H1 (cell line): Measurements from ENCODE around the gene ADIPOQ. TPM values are rescaled to one million over a fixed set of nuclear protein-coding genes. Genes with fewer than 3 reads are reported as not detected.
"Not testable (repeated sequence)": the region's sequence is repeated elsewhere in the genome, so short reads cannot be mapped to it uniquely, and the experiment has no call there.

ENCODE experiments used
- CTCF ChIA-PET: fragments of 300-600 bp; sonication (Branson Sonifier 250); formaldehyde crosslinking; loops from one replicate; lab custom pipeline; 2021; ENCODE audit not compliant: partially characterized antibody; lab: Charles Lee
- POLR2A ChIA-PET: fragments of 300-600 bp; sonication (Branson Sonifier 250); formaldehyde crosslinking; loops from one replicate; lab custom pipeline; 2021; ENCODE audit warnings: inconsistent platforms; ENCODE audit not compliant: partially characterized antibody; lab: Charles Lee
- DNase-seq, 2 experiments: peaks; one replicate each; pipeline versions ENCODE4 v3.0.0 to v3.0.0-alpha.2; 2010 to 2022; ENCODE audit warnings: low spot score in 2 of 2, low read depth in 1 of 2, mixed read lengths in 1 of 2
- FAIRE-seq: peaks from 2 replicates; lab custom pipeline; 2011; peaks lifted over from hg19 to GRCh38; lab: Jason Lieb, UNC
- H2AFZ ChIP-seq: 2 replicates; pipeline ENCODE4 v1.8.1; 2012; ENCODE audit warnings: low read length, inconsistent platforms
- H2AK5ac ChIP-seq: 2 replicates; pipeline ENCODE4 v1.6.1; 2013; ENCODE audit warnings: low read depth, low read length
- H2BK120ac ChIP-seq: replicated peaks from 2 replicates; pipeline ENCODE3; 2013; ENCODE audit warnings: low read depth, low read length, inconsistent platforms
- H2BK12ac ChIP-seq: 2 replicates; pipeline ENCODE4 v1.6.1; 2013; ENCODE audit warnings: low read depth, low read length
- H2BK15ac ChIP-seq: 2 replicates; pipeline ENCODE4 v1.6.1; 2013; ENCODE audit warnings: low read length
- H2BK20ac ChIP-seq: 2 replicates; pipeline ENCODE4 v1.6.1; 2013; ENCODE audit warnings: low read length
- H2BK5ac ChIP-seq: 2 replicates; pipeline ENCODE4 v1.6.1; 2013; ENCODE audit warnings: low read depth, low read length
- H3K14ac ChIP-seq: 2 replicates; pipeline ENCODE4 v1.6.1; 2013; ENCODE audit warnings: inconsistent platforms; ENCODE audit not compliant: insufficient read length
- H3K18ac ChIP-seq: 2 replicates; pipeline ENCODE4 v1.6.1; 2013; ENCODE audit warnings: low read length; ENCODE audit errors: extremely low read depth
- H3K23ac ChIP-seq: 2 replicates; pipeline ENCODE4 v1.6.1; 2013; ENCODE audit warnings: inconsistent platforms; ENCODE audit not compliant: insufficient read length
- H3K23me2 ChIP-seq: 2 replicates; pipeline ENCODE4 v1.6.1; 2013; ENCODE audit warnings: low read depth, low read length
- H3K27ac ChIP-seq: 2 replicates; pipeline ENCODE4 v1.6.1; 2011; ENCODE audit warnings: low read depth, low read length, inconsistent platforms
- H3K27me3 ChIP-seq, 4 experiments: replicated peaks in 1 of 4; 1 replicate in 1 of 4; 2 replicates in 3 of 4; pipeline versions ENCODE4 v1.6.1 to v1.8.1; 2011 to 2013; ENCODE audit warnings: low read length in 3 of 4, mild to moderate bottlenecking in 3 of 4, inconsistent platforms in 2 of 4, mixed read lengths in 2 of 4, moderate library complexity in 1 of 4; ENCODE audit not compliant: control insufficient read depth in 3 of 4, insufficient read depth in 3 of 4; ENCODE audit errors: extremely low read depth in 1 of 4
- H3K36me3 ChIP-seq, 4 experiments: 2 replicates each; pipeline versions ENCODE4 v1.6.1 to v1.8.1; 2011 to 2013; ENCODE audit warnings: mild to moderate bottlenecking in 4 of 4, low read length in 3 of 4, moderate library complexity in 2 of 4, control low read depth in 1 of 4, inconsistent platforms in 1 of 4; ENCODE audit not compliant: insufficient read depth in 4 of 4, control insufficient read depth in 2 of 4
- H3K4ac ChIP-seq: replicated peaks from 2 replicates; pipeline ENCODE3; 2013; ENCODE audit warnings: low read length, low read depth, mixed read lengths, inconsistent platforms; ENCODE audit not compliant: insufficient read length
- H3K4me1 ChIP-seq, 4 experiments: replicated peaks in 1 of 4; 1 replicate in 1 of 4; 2 replicates in 3 of 4; pipeline versions ENCODE4 v1.6.1 to v1.8.1; 2011 to 2013; ENCODE audit warnings: low read length in 3 of 4, inconsistent platforms in 2 of 4, mixed read lengths in 1 of 4; ENCODE audit not compliant: insufficient read depth in 4 of 4, control insufficient read depth in 3 of 4
- H3K4me2 ChIP-seq, 2 experiments: 2 replicates each; pipeline versions ENCODE4 v1.6.1 to v1.8.1; 2011 to 2013; ENCODE audit warnings: low read depth in 2 of 2, low read length in 2 of 2, control low read depth in 1 of 2, inconsistent platforms in 1 of 2, mild to moderate bottlenecking in 1 of 2; ENCODE audit not compliant: insufficient read depth in 1 of 2
- H3K4me3 ChIP-seq, 4 experiments: fragments of 200-600, 300-600 bp in 1 of 4; sonication (generic), shearing (Covaris generic), sonication (Bioruptor Twin) in 1 of 4; 2 replicates each; pipeline versions ENCODE4 v1.5.1 to v1.8.1; 2011 to 2016; ENCODE audit warnings: low read length in 4 of 4, low read depth in 3 of 4, control low read depth in 2 of 4, inconsistent platforms in 2 of 4, mild to moderate bottlenecking in 2 of 4, mixed read lengths in 1 of 4, moderate library complexity in 1 of 4; ENCODE audit not compliant: insufficient read depth in 2 of 4; ENCODE audit errors: extremely low read depth in 1 of 4
- H3K56ac ChIP-seq: replicated peaks from 2 replicates; pipeline ENCODE3; 2013; ENCODE audit warnings: low read depth, mild to moderate bottlenecking, mixed read lengths, low read length, inconsistent platforms; ENCODE audit not compliant: insufficient read length
- H3K79me1 ChIP-seq: 2 replicates; pipeline ENCODE4 v1.6.1; 2013; ENCODE audit warnings: low read depth, low read length, control low read depth
- H3K79me2 ChIP-seq, 2 experiments: 2 replicates each; pipeline versions ENCODE4 v1.6.1 to v1.8.1; 2012 to 2013; ENCODE audit warnings: low read length in 2 of 2, mild to moderate bottlenecking in 2 of 2, inconsistent platforms in 1 of 2; ENCODE audit not compliant: insufficient read depth in 2 of 2, control insufficient read depth in 1 of 2
- H3K9ac ChIP-seq, 4 experiments: replicated peaks in 1 of 4; 1 replicate in 1 of 4; 2 replicates in 3 of 4; pipeline versions ENCODE4 v1.6.1 to v1.8.1; 2011 to 2013; ENCODE audit warnings: low read depth in 3 of 4, low read length in 3 of 4, control low read depth in 2 of 4, mild to moderate bottlenecking in 2 of 4, moderate library complexity in 2 of 4, inconsistent platforms in 1 of 4; ENCODE audit errors: extremely low read depth in 1 of 4
- H3K9me3 ChIP-seq, 2 experiments: 2 replicates each; pipeline versions ENCODE4 v1.6.1 to v1.8.1; 2012 to 2013; ENCODE audit warnings: mild to moderate bottlenecking in 2 of 2, moderate library complexity in 2 of 2, control low read depth in 1 of 2, inconsistent platforms in 1 of 2, low read depth in 1 of 2, low read length in 1 of 2, mixed read lengths in 1 of 2; ENCODE audit not compliant: insufficient read depth in 2 of 2
- H4K20me1 ChIP-seq, 2 experiments: replicated peaks in 1 of 2; 2 replicates each; pipeline versions ENCODE3 to v1.8.1; 2011 to 2013; ENCODE audit warnings: inconsistent platforms in 2 of 2, low read length in 2 of 2, mild to moderate bottlenecking in 1 of 2; ENCODE audit not compliant: insufficient read depth in 2 of 2, control insufficient read depth in 1 of 2
- H4K5ac ChIP-seq: 2 replicates; pipeline ENCODE4 v1.6.1; 2013; ENCODE audit warnings: low read length, low read depth, mixed read lengths, inconsistent platforms; ENCODE audit not compliant: insufficient read length
- H4K8ac ChIP-seq: 2 replicates; pipeline ENCODE4 v1.8.0; 2013; ENCODE audit warnings: mild to moderate bottlenecking, moderate library complexity, low read length, inconsistent platforms; ENCODE audit not compliant: insufficient read depth; ENCODE audit errors: extremely low read depth
- H4K91ac ChIP-seq: replicated peaks from 2 replicates; pipeline ENCODE3; 2013; ENCODE audit warnings: low read length, mixed read lengths, inconsistent platforms; ENCODE audit not compliant: insufficient read length
- WGBS, 2 experiments: shearing (Covaris generic) in 1 of 2; methylation state at CpG; one replicate each; pipeline versions ENCODE4 v1.1.6 to v1.1.7; 2013 to 2015; ENCODE audit warnings: low lambda C conversion rate in 2 of 2, mixed read lengths in 2 of 2, inconsistent platforms in 1 of 2, low coverage in 1 of 2, missing lambda C conversion rate in 1 of 2; ENCODE audit not compliant: insufficient replicate concordance in 2 of 2, insufficient coverage in 1 of 2, insufficient read length in 1 of 2; ENCODE audit errors: extremely low coverage in 1 of 2, missing lambda C conversion rate in 1 of 2; 5-methylcytosine and 5-hydroxymethylcytosine counted together
- polyA plus RNA-seq, 7 experiments: library from polyadenylated mRNA; depleted of rRNA in 3 of 7; stranded (reverse) in 5 of 7; unstranded in 2 of 7; fragments of >200 nt in 5 of 7; fragments of 200-250 nt in 2 of 7; gene quantifications; 1 replicate in 5 of 7; 2 replicates in 1 of 7; 4 replicates in 1 of 7; pipeline versions ENCODE4 v1.2.1 to v1.2.3, GENCODE V29; 2011 to 2013; ENCODE audit warnings: missing spikeins in 2 of 7, mixed read lengths in 2 of 7
- total RNA-seq: library from RNA; stranded (reverse); fragmentation: NEBNext Ultra II Directional; extraction: Animal tissue kit (Norgen Biotek cat#: 25700); gene quantifications from 2 replicates; pipeline ENCODE4 v1.2.1, GENCODE V29; 2021

The ADIPOQ gene
- total and polyA plus RNA-seq, 2 of the 8 experiments (the other 6 are each of a cell fraction or from before 2014, with no cell fraction given) = not detected

GRCh38 chr3:186865215-186865853 lies 22.8 kb downstream of the ADIPOQ start:
- H3K56ac ChIP-seq, CTCF ChIA-PET, FAIRE-seq: not testable (repeated sequence)

DNA sequence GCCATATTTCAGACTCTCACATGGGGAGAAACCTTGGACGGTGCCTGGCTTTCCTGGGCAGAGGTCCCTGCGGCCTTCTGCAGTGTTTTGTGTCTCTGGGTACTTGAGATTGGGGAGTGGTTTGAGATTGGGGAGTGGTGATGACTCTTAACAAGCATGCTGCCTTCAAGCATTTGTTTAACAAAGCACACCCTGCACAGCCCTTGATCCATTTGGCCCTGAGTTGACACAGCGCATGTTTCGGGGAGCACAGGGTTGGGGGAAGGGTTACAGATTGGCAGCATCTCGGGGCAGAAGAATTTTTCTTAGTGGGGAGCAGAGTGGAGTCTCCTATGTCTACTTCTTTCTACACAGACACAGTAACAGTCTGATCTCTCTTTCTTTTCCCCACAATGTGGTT lies 23.6 kb downstream of the ADIPOQ start:
- H4K8ac ChIP-seq, H3K36me3 ChIP-seq, H4K5ac ChIP-seq, H3K56ac ChIP-seq, H3K14ac ChIP-seq, H2BK5ac ChIP-seq, H3K9me3 ChIP-seq, H2AFZ ChIP-seq, H3K79me2 ChIP-seq, H3K23me2 ChIP-seq, H3K27ac ChIP-seq, DNase-seq, H2AK5ac ChIP-seq, H3K4me1 ChIP-seq, FAIRE-seq, H3K4me3 ChIP-seq, POLR2A ChIA-PET, H2BK20ac ChIP-seq, H4K91ac ChIP-seq, H3K27me3 ChIP-seq, H3K23ac ChIP-seq, H3K4ac ChIP-seq, H2BK15ac ChIP-seq, H4K20me1 ChIP-seq, H3K79me1 ChIP-seq, H3K9ac ChIP-seq, H2BK120ac ChIP-seq, H2BK12ac ChIP-seq, H3K4me2 ChIP-seq, CTCF ChIA-PET, H3K18ac ChIP-seq: not testable (repeated sequence)
- no CpG with 5 or more reads among the region's 5 CpGs for WGBS, 2 experiments

More at GRCh38 chr3:186865215-186865853, 22.8 kb downstream of the ADIPOQ start:
- H3K14ac ChIP-seq, H2BK5ac ChIP-seq, POLR2A ChIA-PET, H3K4me3 ChIP-seq, H3K9ac ChIP-seq, H2BK15ac ChIP-seq, H2AFZ ChIP-seq, H3K9me3 ChIP-seq, H3K4me2 ChIP-seq, H4K20me1 ChIP-seq, H2BK12ac ChIP-seq, H3K18ac ChIP-seq, H3K27me3 ChIP-seq, H4K5ac ChIP-seq, DNase-seq, H3K4me1 ChIP-seq, H4K91ac ChIP-seq, H3K27ac ChIP-seq, H3K4ac ChIP-seq, H3K79me2 ChIP-seq, H3K36me3 ChIP-seq, H4K8ac ChIP-seq, H2BK20ac ChIP-seq, H3K23ac ChIP-seq, H2AK5ac ChIP-seq, H2BK120ac ChIP-seq, H3K79me1 ChIP-seq, H3K23me2 ChIP-seq: not testable (repeated sequence)
- WGBS, 2 experiments = no CpG with 5 or more reads among the region's 13 CpGs
